IMR-90 (cell line): ENCODE data around the gene LCN2. TPM values are rescaled to one million over a fixed set of nuclear protein-coding genes. Genes with fewer than 3 reads are reported as not detected.

Source experiments
- ATAC-seq: fragments of 200-7000 bp; cut with Tn5 transposase; 2 replicates; pipeline ENCODE4 v1.9.1; 2020; ENCODE audit warnings: low read depth, mild to moderate bottlenecking, moderate library complexity
- BruUV-seq: library from RNA; stranded (reverse); fragments of 400-500 nt; replicated peaks from 2 replicates; lab custom pipeline; 2021; lab: Mats Ljungman, UMichigan
- CTCF ChIA-PET: fragments of 300-600 bp; formaldehyde crosslinking; extraction: SDS; loops from one replicate; lab custom pipeline; 2021; ENCODE audit warnings: antibody characterized with exemption; lab: Yijun Ruan, JAX
- POLR2A ChIA-PET: fragments of 300-600 bp; sonication (Branson Sonifier 250); formaldehyde crosslinking; loops from one replicate; lab custom pipeline; 2022; ENCODE audit warnings: antibody characterized with exemption; ENCODE audit not compliant: unreplicated experiment; lab: Charles Lee
- DNase-seq: peaks from one replicate; pipeline ENCODE4 v3.0.0; 2013
- H2AFZ ChIP-seq: replicated peaks from 2 replicates; pipeline ENCODE3; 2013; ENCODE audit warnings: low read length, mild to moderate bottlenecking; ENCODE audit not compliant: poor library complexity
- H2AK5ac ChIP-seq: 2 replicates; pipeline ENCODE4 v1.6.1; 2013; ENCODE audit warnings: low read depth, low read length, inconsistent platforms
- H2AK9ac ChIP-seq: replicated peaks from 2 replicates; pipeline ENCODE3; 2013; ENCODE audit warnings: mild to moderate bottlenecking, low read depth, low read length, moderate library complexity; ENCODE audit not compliant: poor library complexity
- H2BK120ac ChIP-seq: 2 replicates; pipeline ENCODE4 v1.6.1; 2013; ENCODE audit warnings: low read depth, low read length, inconsistent platforms
- H2BK15ac ChIP-seq: 3 replicates; pipeline ENCODE4 v1.6.1; 2013; ENCODE audit warnings: low read depth, low read length, inconsistent platforms
- H2BK20ac ChIP-seq: 2 replicates; pipeline ENCODE4 v1.6.1; 2013; ENCODE audit warnings: low read depth, mild to moderate bottlenecking, inconsistent platforms, low read length, moderate library complexity
- H2BK5ac ChIP-seq: 2 replicates; pipeline ENCODE4 v1.6.1; 2013; ENCODE audit warnings: mild to moderate bottlenecking, low read depth, low read length, inconsistent platforms; ENCODE audit not compliant: poor library complexity, severe bottlenecking
- H3K14ac ChIP-seq: replicated peaks from 2 replicates; pipeline ENCODE4 v1.6.1; 2013; ENCODE audit warnings: low read depth, low read length, inconsistent platforms
- H3K18ac ChIP-seq: 2 replicates; pipeline ENCODE4 v1.6.1; 2013; ENCODE audit warnings: low read depth, low read length, control low read depth
- H3K23ac ChIP-seq: 2 replicates; pipeline ENCODE4 v1.6.1; 2013; ENCODE audit warnings: low read depth, low read length, inconsistent platforms
- H3K27ac ChIP-seq: 2 replicates; pipeline ENCODE4 v1.5.1; 2013; ENCODE audit warnings: mild to moderate bottlenecking, control low read depth, low read length; ENCODE audit not compliant: insufficient read depth
- H3K27me3 ChIP-seq: 2 replicates; pipeline ENCODE4 v1.6.1; 2013; ENCODE audit warnings: low read length; ENCODE audit not compliant: control insufficient read depth, insufficient read depth
- H3K36me3 ChIP-seq: 2 replicates; pipeline ENCODE4 v1.6.1; 2013; ENCODE audit warnings: low read length, mixed read lengths; ENCODE audit not compliant: control insufficient read depth, insufficient read depth
- H3K4ac ChIP-seq: 2 replicates; pipeline ENCODE4 v1.6.1; 2013; ENCODE audit warnings: low read depth, low read length, inconsistent platforms
- H3K4me1 ChIP-seq: 2 replicates; pipeline ENCODE4 v1.6.1; 2013; ENCODE audit warnings: low read length, mixed read lengths; ENCODE audit not compliant: control insufficient read depth, insufficient read depth
- H3K4me2 ChIP-seq: 2 replicates; pipeline ENCODE4 v1.6.1; 2013; ENCODE audit warnings: low read depth, mild to moderate bottlenecking, control low read depth, low read length, moderate library complexity
- H3K4me3 ChIP-seq: 2 replicates; pipeline ENCODE4 v1.5.1; 2013; ENCODE audit warnings: low read depth, mild to moderate bottlenecking, control low read depth, low read length, moderate library complexity; ENCODE audit not compliant: insufficient read depth
- H3K56ac ChIP-seq: 2 replicates; pipeline ENCODE4 v1.6.1; 2013; ENCODE audit warnings: low read length, inconsistent platforms; ENCODE audit not compliant: insufficient read depth; ENCODE audit errors: extremely low read depth
- H3K79me1 ChIP-seq, 2 experiments: 2 replicates each; pipeline ENCODE4 v1.6.1; 2013; ENCODE audit warnings: low read length in 2 of 2, inconsistent platforms in 1 of 2, low read depth in 1 of 2
- H3K9ac ChIP-seq: 2 replicates; pipeline ENCODE4 v1.6.1; 2013; ENCODE audit warnings: low read depth, low read length, control low read depth
- H3K9me1 ChIP-seq: 2 replicates; pipeline ENCODE4 v1.6.1; 2013; ENCODE audit warnings: low read length, inconsistent platforms; ENCODE audit not compliant: insufficient read depth
- H3K9me3 ChIP-seq: 2 replicates; pipeline ENCODE4 v1.6.1; 2013; ENCODE audit warnings: low read length; ENCODE audit not compliant: control insufficient read depth, insufficient read depth
- H4K20me1 ChIP-seq: 2 replicates; pipeline ENCODE4 v1.6.1; 2013; ENCODE audit warnings: low read length, inconsistent platforms; ENCODE audit not compliant: insufficient read depth
- H4K5ac ChIP-seq: 2 replicates; pipeline ENCODE4 v1.6.1; 2013; ENCODE audit warnings: mild to moderate bottlenecking, low read depth, low read length, control low read depth
- H4K8ac ChIP-seq, 2 experiments: 2 replicates each; pipeline ENCODE4 v1.6.1; 2013; ENCODE audit warnings: low read depth in 2 of 2, low read length in 2 of 2, control low read depth in 1 of 2, inconsistent platforms in 1 of 2
- H4K91ac ChIP-seq: 2 replicates; pipeline ENCODE4 v1.6.1; 2013; ENCODE audit warnings: low read depth, low read length, inconsistent platforms; ENCODE audit not compliant: insufficient read depth
- RAD21 ChIP-seq: IDR thresholded peaks from 2 replicates; pipeline ENCODE4 v1.6.1; 2012; ENCODE audit warnings: low read length, improper control_type of control experiment
- WGBS, 2 experiments: methylation state at CpG; one replicate each; pipeline versions ENCODE4 v1.1.5 to v1.1.7; 2013; ENCODE audit warnings: missing lambda C conversion rate in 2 of 2; ENCODE audit not compliant: insufficient read length in 1 of 2; ENCODE audit errors: extremely low coverage in 2 of 2; 5-methylcytosine and 5-hydroxymethylcytosine counted together
- dilution Hi-C: fragments of 300-500 bp; cut with HindIII; formaldehyde crosslinking; loops from one replicate; pipeline ENCODE4 v1.14.3; 2018; ENCODE audit warnings: low sequenced_read_pairs; ENCODE audit not compliant: unreplicated experiment
- in situ Hi-C: fragments of 300-500 bp; cut with MboI; formaldehyde crosslinking; loops from 3 replicates; pipeline ENCODE4 v1.14.3; 2019; ENCODE audit warnings: low sequenced_read_pairs, inconsistent platforms, mixed read lengths
- intact Hi-C: fragments of 100-400 bp; cut with micrococcal nuclease; formaldehyde crosslinking; loops from 2 replicates; pipeline ENCODE4 v1.10.0; 2022
- polyA plus RNA-seq, 3 experiments: library from polyadenylated mRNA; depleted of rRNA; stranded (reverse); fragments of >200 nt; gene quantifications; 2 replicates each; pipeline ENCODE4 v1.2.3, GENCODE V29; 2012; ENCODE audit warnings: low replicate concordance in 1 of 3
- total RNA-seq: library from RNA; depleted of rRNA; stranded (reverse); fragments of >200 nt; gene quantifications from 2 replicates; pipeline ENCODE4 v1.2.3, GENCODE V29; 2012

The LCN2 gene
- total and polyA plus RNA-seq, 2 of the 4 experiments (the other 2 are of a cell fraction), result not detected

DNA sequence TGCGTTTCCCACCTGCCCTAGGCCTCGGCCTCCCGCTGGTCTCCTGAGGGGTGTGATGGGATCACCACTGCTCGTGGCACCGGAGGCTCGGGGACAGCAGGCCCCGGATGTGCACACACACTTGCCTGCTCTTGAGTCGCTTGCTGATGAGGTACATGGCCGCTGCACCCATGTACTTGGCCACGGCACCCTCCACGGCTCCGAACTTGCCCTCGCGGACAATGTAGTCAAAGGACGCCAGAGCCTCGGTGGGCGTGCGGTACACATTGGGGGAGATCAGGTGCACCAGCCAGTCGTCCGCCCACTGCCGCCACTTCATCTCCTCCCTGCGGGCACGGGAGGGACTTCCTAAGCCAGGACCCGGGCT lies 26.5 kb upstream of the LCN2 start:
- no peak overlapping the region for H2AK5ac ChIP-seq
- H3K9me3 ChIP-seq, result no peaks in the 10 kb centered on the region
- no peak overlapping the region for H3K9ac ChIP-seq
- peaks cover 4% of the 10 kb centered on the region for H3K9me1 ChIP-seq
- H3K36me3 ChIP-seq, result peaks cover 24% of the 10 kb centered on the region
- no peak overlapping the region for H4K5ac ChIP-seq
- no peak overlapping the region for H2BK5ac ChIP-seq
- H3K4me1 ChIP-seq, result peaks cover 6% of the 10 kb centered on the region; the same call in 1 of the 2 replicates
- H4K20me1 ChIP-seq, result peaks cover 17% of the 10 kb centered on the region; the same call in 1 of the 2 replicates
- H3K4me2 ChIP-seq, result no peak overlapping the region
- H3K79me1 ChIP-seq, result peaks cover 9 to 30% of the 10 kb centered on the region in 2 experiments; a peak in 3 of 4 replicates
- no peak overlapping the region for H2BK15ac ChIP-seq
- H2AK9ac ChIP-seq, result no peak overlapping the region
- no peak overlapping the region for H4K91ac ChIP-seq
- no peak overlapping the region for H2AFZ ChIP-seq
- ChIA-PET CTCF (no interaction called here), POLR2A (no interaction called here)
- no peak overlapping the region for H4K8ac ChIP-seq
- 90% methylated on average over 17 of the region's 24 CpGs; no CpG with 5 or more reads in 1 of the 2 experiments for WGBS, 2 experiments
- no peak overlapping the region for H3K18ac ChIP-seq
- no peak overlapping the region for H3K27ac ChIP-seq
- DNase-seq (no peak), ATAC-seq (no peak)
- no peak overlapping the region for H3K14ac ChIP-seq
- intact Hi-C loops (no loop called here), in situ Hi-C loops (no loop called here), dilution Hi-C loops (no loop called here)
- no peak overlapping the region for H3K4me3 ChIP-seq
- TF ChIP-seq RAD21, result no peak
- BruUV-seq, result no TSS peak
- no peaks in the 10 kb centered on the region for H3K27me3 ChIP-seq
- no peak overlapping the region for H3K56ac ChIP-seq
- H2BK20ac ChIP-seq, result no peak overlapping the region
- no peak overlapping the region for H3K4ac ChIP-seq
- no peak overlapping the region for H3K23ac ChIP-seq
- H2BK120ac ChIP-seq, result no peak overlapping the region
